ENCODE measurements around the gene FNDC3A.

Gene FNDC3A

DNA sequence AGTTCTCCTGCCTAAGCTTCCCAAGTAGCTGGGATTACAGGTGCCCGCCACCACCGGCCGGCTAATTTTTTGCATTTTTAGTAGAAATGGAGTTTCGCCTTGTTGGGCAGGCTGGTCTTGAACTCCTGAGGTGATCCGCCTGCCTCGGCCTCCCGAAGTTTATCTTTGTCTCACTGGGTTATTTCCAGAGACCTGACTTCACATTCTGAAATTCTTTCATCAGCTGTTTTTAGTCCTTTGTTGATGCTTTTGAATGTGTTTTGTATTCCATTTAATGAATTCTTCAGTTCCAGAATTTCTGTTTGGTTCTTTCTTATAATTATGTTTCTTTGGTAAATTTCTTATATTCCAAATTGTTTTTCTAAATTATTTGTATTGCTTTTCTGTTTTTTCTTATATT, 189.0 kb downstream of the FNDC3A start:
- DNase-seq: no peak

DNA sequence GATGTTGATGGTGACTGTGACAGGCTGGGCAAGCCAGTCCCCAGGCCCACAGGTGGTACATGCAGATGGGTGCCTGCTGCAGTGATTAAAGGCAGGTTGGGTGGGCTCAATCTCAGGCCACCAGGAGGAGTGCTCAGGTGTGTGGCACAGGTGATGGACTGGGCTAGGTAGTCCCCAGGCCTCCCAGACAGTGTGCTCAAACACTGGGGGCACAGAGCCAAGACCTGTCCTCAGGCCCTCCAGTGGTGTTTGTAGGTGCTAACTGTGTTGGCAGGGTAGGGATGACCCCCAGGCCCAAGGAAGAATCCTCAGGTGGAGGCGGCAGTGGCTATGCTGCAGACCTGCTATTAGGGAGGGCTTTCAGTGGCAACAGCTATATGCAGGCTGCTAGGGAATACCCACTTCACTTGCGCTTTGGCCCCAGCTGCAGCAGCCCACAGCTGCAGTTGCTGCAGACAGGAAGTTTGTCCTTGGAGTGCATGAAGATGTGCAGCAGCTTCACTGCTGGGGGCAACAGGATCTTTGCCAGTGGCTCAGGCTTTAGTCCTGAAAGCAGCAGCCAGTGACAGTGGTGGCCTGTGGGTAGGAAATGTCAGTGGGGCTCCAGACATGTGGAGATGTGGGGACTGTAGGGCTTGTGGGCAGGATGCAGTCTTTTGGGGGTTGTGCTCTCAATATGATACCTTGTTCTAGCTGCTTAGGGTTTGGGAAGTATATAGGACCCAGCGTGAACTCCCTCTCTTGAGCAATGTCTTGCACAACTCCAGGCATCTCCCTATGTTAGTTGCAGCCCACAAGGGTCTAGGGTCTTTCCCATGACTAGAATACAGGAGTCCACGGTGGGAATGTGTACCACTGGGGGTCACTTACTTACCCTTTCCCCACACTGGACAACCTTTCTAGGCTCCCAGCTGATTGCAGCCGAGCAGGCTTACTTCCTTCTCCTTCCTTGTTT, 190.4 kb downstream of the FNDC3A start:
- no peak for DNase-seq

DNA sequence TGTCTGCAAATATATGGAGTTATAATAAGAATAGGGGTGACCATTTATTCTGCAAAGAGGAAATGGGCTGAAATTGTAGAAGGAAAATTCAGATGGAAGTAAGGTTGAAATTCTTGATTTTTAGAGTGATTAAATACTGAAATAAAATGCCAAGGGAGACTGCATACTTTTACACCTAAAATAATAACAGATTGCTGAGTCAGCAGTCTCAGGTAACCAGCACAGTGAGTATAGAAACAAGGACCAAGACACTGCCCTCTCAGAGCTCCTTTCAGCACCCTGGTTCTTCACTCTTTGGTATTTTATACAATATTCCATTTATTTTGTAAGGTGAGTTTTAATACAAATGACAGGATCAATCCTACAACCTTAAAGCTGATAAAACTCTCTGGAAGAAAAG, 195.6 kb downstream of the FNDC3A start:
- DNase-seq: no peak

DNA sequence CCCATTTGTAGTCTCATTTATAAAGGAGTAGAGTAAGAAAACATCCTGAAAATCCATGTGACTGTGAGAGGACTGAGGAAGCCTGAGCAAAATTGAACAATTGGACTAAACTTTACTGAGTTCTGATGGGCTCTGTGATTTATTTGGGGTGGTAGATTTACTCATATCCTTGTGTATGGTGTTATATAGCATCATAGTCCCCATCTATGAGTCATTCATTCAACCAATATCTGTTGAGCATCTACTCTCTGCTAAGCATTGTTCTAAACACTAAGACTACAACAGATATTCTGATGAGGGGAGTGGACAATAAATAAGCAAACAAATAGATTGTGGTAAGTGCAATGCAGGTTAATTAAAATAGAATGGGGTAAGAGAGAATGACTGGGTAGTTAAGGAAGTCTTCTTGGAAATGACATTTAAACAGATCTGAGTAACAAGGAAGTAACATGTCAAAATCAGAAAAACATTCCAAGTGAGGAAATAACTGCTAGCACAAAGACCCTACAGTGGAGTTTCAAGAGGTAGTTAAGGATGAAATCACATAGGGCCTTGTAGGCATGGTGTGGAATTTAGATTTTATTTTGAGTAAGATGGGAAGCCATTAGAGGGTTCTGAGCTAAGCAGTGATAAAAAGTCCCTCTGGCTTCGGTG, 208.1 kb downstream of the FNDC3A start:
- no peak for DNase-seq

DNA sequence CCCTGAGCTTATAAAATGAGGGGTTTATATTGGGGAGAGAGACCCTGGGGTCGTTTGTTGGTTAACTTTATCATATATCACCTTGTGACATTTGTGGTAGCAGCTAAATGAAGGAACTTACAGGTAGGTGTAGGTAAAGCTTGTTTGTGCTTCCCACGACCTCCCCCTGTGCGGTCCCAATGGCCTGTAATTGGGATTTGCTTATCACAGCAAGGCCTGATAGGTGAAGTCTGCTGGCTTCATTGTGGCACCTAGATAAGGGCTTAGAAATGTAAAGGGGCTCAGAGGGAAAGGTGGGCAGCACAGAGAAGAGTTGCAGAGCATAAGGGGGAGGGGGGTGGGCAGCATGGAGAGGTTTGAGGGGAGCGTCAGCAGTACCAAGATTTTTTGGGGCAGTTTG, 208.9 kb downstream of the FNDC3A start:
- DNase-seq: no peak

DNA sequence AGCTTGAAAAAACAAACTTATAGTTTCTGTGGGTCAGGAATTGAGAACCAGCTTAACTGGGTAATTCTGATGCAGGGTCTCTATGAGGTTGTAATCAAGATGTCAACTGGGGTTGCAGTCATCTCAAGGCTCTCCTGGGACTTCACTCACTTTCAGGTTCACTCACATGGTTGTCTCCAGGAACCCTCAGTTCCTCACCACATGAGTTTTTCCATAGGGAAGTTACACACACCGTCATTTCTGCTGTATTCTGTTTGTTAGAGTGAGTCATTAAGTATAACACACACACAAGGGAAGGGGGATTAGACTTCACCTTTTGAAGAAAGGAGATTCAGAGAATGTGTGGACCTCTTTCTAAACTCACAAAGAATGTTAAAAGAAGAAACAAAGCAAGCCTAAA, 209.6 kb downstream of the FNDC3A start:
- no peak for DNase-seq

DNA sequence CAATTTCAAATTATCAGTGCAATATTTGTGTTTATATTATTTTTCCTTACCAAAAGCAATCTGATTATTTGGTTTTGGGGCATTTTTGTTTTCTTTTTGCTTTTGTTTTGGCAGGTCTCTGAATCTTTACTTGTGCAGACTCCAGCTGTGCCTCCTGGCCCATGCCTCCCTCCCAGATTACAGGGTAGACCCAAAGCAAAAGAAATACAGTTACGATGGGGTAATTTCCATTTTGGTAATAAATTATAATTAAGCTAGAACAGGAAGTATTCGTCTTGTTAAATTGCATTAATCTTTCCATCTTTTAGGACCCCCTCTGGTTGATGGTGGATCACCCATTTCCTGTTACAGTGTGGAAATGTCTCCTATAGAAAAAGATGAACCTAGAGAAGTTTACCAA, 215.2 kb downstream of the FNDC3A start:
- DNase-seq: no peak

DNA sequence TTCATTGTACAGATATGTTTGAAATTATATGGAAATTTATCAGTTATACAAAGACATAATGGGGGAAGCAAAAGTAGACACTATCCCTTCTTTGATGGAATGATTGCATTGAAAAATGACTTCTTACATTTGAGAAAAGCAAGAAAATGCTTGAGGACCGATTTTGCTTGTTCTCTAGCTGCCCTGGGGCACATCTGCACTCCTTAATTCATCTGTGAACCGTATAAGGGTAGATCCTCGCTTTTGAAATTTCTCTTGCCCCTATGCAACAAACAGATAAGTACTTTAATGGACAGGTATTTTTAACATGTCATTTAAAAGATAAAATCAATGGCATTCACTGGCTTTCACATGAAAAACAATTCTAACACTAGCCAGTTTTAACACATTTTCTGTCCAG, 230.9 kb downstream of the FNDC3A start:
- no peak for DNase-seq

DNA sequence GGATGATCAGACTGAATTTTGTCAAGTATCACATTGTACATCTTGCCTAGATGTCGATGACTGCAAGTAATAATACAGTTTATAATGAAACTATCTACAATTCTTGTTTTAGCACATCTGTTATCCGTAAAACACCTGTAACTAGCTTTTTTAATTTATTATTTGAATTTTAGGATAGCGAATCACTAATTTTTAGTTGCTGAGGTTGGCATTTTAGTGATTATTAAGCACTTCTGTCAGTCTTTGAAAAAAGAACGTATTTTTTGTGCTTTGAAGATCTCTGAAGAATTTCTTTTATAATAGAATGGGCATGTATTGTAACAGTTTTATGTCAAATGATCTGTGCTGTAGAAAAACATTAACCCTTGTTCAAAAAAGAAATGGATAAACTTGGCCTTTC, 232.9 kb downstream of the FNDC3A start:
- no peak for DNase-seq

DNA sequence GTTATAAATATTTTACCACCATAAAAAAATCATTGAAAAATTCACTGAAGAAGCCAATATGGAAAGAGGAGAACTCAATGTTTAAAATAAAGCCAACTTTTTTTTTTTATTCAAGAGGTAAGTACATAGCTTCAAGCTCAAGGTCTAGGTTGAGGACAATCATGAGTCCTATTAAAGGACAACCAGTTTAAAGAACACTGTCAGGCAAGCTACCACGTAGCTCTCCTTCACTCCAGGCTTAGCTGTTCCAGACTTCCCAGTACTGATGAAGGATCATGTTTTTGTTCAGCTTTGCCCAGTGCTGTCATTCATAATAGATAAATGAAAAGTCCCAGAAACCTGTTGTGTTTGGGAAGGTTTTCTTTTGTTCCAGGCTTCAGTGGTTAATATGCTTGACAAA, 234.4 kb downstream of the FNDC3A start:
- no peak for DNase-seq

DNA sequence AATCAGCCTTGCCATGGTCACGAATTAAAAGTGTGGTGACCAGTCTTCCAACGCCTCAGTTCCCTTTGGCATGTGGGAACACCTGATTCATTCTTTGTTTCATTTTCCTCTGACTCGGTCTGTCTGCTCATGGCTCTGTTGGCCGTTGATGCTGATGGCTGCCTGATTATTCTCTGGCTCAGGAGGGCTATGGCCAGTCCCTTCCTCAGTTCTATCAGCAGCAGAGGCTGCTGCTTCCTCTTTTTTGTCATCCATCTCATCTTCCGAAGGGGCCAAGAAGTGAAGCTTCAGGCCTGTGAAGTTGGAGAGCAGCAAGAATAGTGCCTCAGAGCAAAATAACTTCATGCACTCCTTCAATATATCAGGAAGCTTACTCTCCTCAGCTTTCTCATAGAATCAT, 235.0 kb downstream of the FNDC3A start:
- DNase-seq: no peak

DNA sequence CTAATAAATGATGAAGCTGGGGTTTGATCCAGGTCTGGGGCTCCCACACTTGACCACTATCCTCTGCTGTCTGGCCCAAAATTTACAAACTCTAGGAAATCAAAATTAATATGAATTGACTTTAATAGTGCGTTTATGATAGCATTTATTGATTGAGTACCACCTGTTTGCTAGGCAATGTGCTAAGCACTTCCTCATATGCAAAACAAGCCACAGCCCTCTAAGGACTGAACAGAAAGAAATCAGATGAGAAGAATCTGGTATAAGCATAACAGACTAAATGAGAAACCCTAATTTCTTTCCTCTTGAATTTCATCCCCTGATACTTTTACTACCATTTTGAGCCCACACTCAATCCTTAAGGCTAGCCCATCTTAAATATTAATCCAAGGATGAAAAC, 237.8 kb downstream of the FNDC3A start:
- no peak for DNase-seq

DNA sequence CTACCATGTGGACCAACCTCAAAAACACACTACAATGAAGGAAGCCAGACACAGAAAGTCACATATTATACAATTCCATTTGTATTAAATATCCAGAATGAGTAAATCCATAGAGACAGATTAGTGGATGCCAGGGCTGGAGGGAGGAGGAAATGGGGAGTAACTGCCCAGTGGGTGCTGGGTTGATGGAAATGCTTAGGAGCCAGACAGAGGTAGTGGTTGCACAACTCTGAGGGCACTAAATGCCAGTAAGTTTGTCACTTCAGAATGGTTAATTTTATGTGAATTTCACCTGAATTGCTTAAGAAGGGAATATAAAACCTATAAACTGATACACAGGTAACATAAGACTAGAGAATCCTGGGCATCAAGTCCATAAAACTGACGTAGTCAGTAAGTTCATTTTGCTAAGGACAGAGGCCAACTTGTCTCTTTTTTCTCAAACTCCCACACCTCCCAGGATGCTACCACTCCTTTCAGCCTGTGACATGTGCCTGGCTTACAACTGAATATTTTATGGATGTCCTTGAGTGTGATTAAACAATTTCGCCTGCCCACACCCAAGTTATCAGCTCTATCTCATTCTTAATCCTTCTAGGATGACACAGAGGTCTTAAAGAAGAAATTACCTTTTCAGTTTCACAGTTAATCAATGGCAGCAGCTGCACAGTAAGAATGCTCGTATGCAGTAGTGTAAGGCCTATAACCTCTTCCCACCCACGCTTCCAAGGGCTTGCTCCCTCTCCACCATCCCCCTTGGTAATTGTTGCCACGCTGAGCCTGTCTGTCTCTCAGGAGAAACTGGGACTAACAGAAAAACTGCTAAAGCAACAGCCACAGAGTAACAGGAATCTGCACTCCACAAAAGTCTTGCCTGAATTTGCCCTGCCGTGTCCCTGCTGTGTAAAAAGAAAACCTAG, 238.5 kb downstream of the FNDC3A start:
- DNase-seq: no peak

DNA sequence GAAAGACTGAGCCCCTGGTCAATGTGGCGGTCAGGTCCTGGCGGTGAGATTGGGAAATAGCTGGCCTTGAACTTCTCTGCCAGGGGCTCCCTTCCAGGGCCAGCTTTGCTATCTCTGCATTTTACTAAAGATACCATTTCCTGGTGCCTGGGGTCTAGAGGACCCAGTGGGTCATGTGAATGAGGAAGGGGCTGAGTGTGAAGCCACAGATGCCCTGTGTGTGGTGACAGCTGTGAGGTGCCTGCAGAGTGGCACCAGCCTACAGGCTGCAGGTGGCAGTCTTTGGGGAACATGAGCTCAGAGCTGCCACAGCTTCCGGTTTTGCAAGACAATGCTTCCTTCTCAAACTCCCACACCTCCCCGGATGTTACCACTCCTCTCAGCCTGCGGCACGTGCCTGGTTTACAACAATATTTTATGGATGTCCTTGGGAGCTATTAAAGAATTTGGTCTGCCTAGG, 239.2 kb downstream of the FNDC3A start:
- DNase-seq: no peak

DNA sequence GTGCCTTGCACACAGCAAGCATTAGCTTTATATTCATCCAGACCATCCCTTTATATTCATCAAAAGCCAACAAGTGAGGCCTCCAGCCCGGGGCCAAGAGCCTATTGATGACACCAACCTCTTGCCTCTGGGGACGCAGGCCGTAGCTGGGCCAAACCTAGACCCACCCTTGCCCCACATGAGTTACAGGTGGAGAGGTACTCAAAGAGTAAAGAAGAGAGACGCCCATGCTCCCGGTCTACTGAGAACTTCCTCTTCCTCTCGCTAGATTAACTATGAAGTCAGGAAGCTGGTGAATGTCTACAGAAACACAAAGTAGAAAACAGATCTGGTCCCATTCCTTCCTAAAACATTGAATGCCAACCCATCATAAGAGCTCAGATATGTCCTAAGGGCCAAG, 240.6 kb downstream of the FNDC3A start:
- DNase-seq: no peak

DNA sequence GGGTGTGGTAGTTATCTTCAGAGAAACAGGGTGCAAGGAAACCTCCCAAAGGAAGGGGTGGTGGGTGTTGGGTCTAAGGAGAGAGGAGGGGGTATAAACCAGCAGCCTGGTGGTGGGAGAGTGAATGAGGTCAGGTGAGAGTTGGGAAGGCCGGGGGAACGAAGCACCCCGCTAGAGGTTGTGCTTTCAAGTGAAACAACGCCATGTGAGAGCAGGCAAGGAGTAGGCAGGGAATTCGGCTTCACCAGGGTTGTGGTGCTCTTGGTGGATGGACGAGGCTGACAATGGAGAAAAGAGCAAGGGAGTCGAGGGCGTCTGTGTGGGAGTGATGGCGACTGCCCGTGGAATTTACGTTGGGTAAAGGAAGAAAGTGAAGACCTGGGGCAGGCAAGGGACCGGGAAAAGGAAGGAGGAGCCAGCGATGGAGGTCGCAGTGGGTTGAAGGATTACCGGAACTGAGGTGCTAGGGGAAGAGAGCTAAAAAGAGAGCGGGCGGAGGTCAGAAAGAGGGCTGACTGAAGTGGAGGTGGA, 242.3 kb downstream of the FNDC3A start:
- DNase-seq: no peak

DNA sequence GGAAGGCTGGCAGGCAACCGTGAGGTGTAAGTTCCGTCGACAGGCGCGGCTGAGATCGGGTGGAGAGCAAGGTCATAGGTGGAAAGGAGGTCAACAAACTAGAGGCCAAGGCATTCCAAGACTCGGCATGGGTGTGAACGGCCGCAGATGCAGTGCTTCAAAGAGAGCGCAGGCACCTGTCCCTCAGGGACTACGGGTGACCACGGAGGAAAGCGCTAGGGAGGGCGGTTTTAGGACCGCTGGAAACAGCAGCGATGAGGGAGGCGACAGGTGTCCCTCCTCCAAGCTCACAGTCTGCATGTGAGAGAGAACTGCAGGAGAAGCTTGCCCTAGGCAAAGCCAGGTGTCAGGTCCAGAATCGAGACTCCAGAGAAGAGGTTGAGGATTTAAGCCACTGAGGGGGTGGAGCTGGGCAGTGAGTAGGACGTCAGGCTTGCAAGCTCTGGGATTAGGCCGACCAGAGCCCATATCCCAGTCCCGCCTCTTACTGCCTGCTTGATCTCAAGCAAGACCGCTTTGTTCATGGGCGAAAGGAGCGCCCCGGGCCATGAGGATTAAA, 242.9 kb downstream of the FNDC3A start:
- no peak for DNase-seq

DNA sequence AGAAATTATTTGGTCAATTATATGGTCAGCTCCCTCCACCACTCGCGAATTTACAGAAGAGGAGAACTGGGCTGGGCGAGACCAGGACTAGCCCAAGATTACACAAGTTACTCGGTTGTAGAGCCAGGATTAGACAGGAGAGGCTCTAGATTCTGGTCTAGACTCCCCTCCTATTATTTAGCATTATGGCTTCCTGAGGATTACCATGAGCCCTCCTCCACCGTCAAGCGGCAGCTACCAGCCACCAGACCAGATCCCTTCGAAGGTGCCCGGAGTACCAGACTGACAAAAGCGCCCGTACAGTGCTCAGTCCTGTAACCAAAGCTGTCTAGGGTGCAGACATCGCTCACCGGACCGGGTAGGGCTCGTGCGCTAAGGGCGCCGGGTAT, 243.9 kb downstream of the FNDC3A start:
- DNase-seq: no peak

DNA sequence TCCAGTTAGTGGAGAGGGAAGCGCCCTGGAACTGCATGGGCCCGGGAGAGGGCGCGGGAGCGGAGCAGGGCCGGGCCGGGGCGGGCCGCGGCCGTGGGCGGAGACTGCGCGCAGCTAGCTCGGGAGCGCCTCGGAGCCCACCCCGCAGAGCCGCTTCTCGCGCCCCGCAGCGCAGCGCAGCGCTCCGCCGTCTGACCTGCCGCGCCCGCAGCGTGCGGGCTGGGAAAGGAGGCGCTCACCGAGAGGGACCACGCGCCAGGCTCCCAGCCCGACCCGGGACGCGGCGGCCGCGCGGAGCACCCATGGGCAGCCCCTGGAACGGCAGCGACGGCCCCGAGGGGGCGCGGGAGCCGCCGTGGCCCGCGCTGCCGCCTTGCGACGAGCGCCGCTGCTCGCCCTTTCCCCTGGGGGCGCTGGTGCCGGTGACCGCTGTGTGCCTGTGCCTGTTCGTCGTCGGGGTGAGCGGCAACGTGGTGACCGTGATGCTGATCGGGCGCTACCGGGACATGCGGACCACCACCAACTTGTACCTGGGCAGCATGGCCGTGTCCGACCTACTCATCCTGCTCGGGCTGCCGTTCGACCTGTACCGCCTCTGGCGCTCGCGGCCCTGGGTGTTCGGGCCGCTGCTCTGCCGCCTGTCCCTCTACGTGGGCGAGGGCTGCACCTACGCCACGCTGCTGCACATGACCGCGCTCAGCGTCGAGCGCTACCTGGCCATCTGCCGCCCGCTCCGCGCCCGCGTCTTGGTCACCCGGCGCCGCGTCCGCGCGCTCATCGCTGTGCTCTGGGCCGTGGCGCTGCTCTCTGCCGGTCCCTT, 244.5 kb downstream of the FNDC3A start, which contains the start of gene MLNR:
MLNR (plus strand) TSS at position 303 of the 820 bp plus-strand sequence; CDS start at position 303, 0 bp downstream.
- peak in 1 of 2 experiments; percentile 5 for DNase-seq

DNA sequence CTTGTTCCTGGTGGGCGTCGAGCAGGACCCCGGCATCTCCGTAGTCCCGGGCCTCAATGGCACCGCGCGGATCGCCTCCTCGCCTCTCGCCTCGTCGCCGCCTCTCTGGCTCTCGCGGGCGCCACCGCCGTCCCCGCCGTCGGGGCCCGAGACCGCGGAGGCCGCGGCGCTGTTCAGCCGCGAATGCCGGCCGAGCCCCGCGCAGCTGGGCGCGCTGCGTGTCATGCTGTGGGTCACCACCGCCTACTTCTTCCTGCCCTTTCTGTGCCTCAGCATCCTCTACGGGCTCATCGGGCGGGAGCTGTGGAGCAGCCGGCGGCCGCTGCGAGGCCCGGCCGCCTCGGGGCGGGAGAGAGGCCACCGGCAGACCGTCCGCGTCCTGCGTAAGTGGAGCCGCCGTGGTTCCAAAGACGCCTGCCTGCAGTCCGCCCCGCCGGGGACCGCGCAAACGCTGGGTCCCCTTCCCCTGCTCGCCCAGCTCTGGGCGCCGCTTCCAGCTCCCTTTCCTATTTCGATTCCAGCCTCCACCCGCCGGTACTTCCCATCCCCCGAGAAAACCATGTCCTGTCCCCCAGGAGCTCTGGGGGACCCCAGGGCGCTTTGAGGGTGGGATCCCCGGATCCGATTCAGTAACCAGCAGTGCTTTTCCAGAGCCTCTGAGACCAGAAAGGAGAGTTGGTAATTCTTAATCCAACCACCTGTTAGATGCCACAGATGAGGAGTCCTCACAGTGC, 245.3 kb downstream of the FNDC3A start:
- DNase-seq: no peak

DNA sequence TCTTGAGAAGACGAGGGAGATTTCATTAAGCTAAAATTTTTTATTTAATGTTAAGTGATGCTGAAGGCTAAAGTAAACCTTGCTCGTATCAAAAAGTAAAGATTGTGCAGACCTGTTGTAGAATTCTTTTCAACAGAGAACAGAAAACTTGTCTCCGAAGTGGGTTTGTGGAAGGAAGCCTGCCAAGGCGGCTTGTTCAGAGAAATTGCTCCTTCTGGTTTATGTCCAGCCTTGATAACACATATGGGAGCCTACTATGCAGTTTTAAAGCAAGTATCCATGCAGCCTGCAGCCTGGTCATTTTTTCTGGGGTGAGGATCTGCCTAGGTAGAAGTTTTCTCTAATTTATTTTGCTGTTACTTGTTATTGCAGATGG, 245.9 kb downstream of the FNDC3A start:
- DNase-seq: no peak
